GM18520 (cell line): ENCODE results near the gene CLNK.
A peak's percentile ranks its signal among the peaks of the same experiment; 100 is the strongest.

Experiments
- ATAC-seq: cut with Tn5 transposase; IDR thresholded peaks from one replicate; pipeline ENCODE4 v1.9.1; 2021; ENCODE audit not compliant: unreplicated experiment

CLNK gene

GRCh38 chr4:10613926-10614478, 70.6 kb downstream of the CLNK start:
- ATAC-seq: no peak

- no peak for ATAC-seq
Observed at GRCh38 chr4:10612476-10612875, 72.1 kb downstream of the CLNK start.

- no peak for ATAC-seq
Observed at GRCh38 chr4:10611673-10612072, 72.9 kb downstream of the CLNK start.

- no peak for ATAC-seq
Observed at GRCh38 chr4:10608501-10609219, 75.9 kb downstream of the CLNK start.

GRCh38 chr4:10607206-10607605, 77.4 kb downstream of the CLNK start:
- no peak for ATAC-seq

GRCh38 chr4:10606483-10607155, 77.9 kb downstream of the CLNK start:
- no peak for ATAC-seq

GRCh38 chr4:10605746-10606482, 78.7 kb downstream of the CLNK start:
- ATAC-seq: no peak

- no peak for ATAC-seq
Observed at GRCh38 chr4:10605031-10605430, 79.5 kb downstream of the CLNK start.

GRCh38 chr4:10599574-10599973, 85.0 kb downstream of the CLNK start:
- peak; percentile 70 for ATAC-seq

GRCh38 chr4:10598829-10599228, 85.7 kb downstream of the CLNK start:
- no peak for ATAC-seq

- ATAC-seq: no peak
Observed at GRCh38 chr4:10596586-10597290, 87.8 kb downstream of the CLNK start.

- no peak for ATAC-seq
Observed at GRCh38 chr4:10593130-10593529, 91.4 kb downstream of the CLNK start.

GRCh38 chr4:10590896-10591295, 93.7 kb downstream of the CLNK start:
- ATAC-seq: no peak

GRCh38 chr4:10589799-10590198, 94.8 kb downstream of the CLNK start:
- ATAC-seq: no peak

- no peak for ATAC-seq
Observed at GRCh38 chr4:10589321-10589720, 95.2 kb downstream of the CLNK start.

GRCh38 chr4:10587697-10588096, 96.9 kb downstream of the CLNK start:
- no peak for ATAC-seq

- no peak for ATAC-seq
Observed at GRCh38 chr4:10587296-10587695, 97.3 kb downstream of the CLNK start.

- ATAC-seq: no peak
Observed at GRCh38 chr4:10584042-10584441, 100.5 kb downstream of the CLNK start.

GRCh38 chr4:10582951-10583350, 101.6 kb downstream of the CLNK start:
- ATAC-seq: no peak

GRCh38 chr4:10582059-10582686, 102.4 kb downstream of the CLNK start:
- no peak for ATAC-seq

- ATAC-seq: no peak
Observed at GRCh38 chr4:10581022-10581421, 103.5 kb downstream of the CLNK start.
